ENCODE measurements around the gene HDAC3.

DNA sequence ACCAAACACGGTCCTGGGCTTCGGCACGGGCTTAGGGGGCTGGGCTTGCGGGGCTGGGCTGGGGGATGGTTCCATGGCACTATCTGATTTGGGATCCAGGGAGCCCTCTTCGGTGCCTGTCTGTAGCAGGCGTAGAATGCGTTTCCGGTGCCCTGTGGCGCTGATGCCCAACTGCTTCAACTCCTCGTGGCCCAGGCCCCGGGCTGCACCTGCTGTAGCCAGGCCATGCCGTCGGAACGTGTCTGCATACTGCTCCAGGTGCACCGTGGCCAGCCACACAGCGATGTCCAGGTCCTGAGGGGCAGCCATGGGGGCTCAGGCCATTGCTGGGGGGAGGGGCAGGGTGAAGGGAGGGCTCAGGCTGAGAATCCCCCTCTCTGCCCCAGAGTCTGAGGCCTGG is 43.5 kb upstream of the HDAC3 start:
- TF ChIP-seq, protein P1, sequence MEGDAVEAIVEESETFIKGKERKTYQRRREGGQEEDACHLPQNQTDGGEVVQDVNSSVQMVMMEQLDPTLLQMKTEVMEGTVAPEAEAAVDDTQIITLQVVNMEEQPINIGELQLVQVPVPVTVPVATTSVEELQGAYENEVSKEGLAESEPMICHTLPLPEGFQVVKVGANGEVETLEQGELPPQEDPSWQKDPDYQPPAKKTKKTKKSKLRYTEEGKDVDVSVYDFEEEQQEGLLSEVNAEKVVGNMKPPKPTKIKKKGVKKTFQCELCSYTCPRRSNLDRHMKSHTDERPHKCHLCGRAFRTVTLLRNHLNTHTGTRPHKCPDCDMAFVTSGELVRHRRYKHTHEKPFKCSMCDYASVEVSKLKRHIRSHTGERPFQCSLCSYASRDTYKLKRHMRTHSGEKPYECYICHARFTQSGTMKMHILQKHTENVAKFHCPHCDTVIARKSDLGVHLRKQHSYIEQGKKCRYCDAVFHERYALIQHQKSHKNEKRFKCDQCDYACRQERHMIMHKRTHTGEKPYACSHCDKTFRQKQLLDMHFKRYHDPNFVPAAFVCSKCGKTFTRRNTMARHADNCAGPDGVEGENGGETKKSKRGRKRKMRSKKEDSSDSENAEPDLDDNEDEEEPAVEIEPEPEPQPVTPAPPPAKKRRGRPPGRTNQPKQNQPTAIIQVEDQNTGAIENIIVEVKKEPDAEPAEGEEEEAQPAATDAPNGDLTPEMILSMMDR (IDR thresholded peaks at IDR 0.05) = no peak
- TF ChIP-seq POLR2A (IDR thresholded peaks at IDR 0.05) = no peak
